ENCODE results near the gene RAB30.

RAB30 gene

GRCh38 chr11:83002053-83002452, 69.6 kb downstream of the RAB30 start:
- TF ChIP-seq CTCF (IDR thresholded peaks at IDR 0.05; ENCODE audit: poor library complexity, severe bottlenecking): no peak
- ATAC-seq (ENCODE audit: low read depth): no peak

GRCh38 chr11:83000381-83000780, 71.3 kb downstream of the RAB30 start:
- Histone ChIP-seq H3K27me3 (ENCODE audit: insufficient read depth, poor library complexity, severe bottlenecking) (no peaks in the 10 kb centered on the region), H3K4me3 (ENCODE audit: severe bottlenecking) (no peak overlapping the region), H3K9me3 (ENCODE audit: severe bottlenecking) (no peaks in the 10 kb centered on the region), H3K4me1 (ENCODE audit: insufficient read depth, poor library complexity, severe bottlenecking) (peaks cover 3% of the 10 kb centered on the region), H3K36me3 (ENCODE audit: low read depth) (no peaks in the 10 kb centered on the region), H3K27ac (ENCODE audit: poor library complexity, severe bottlenecking) (no peak overlapping the region)
- no peak for ATAC-seq (ENCODE audit: low read depth)
- DNase-seq (ENCODE audit: low spot score): no peak
- no peak for TF ChIP-seq CTCF (IDR thresholded peaks at IDR 0.05; ENCODE audit: poor library complexity, severe bottlenecking)

More at GRCh38 chr11:83002053-83002452, 69.6 kb downstream of the RAB30 start:
- Histone ChIP-seq H3K9me3 (ENCODE audit: severe bottlenecking) (no peaks in the 10 kb centered on the region), H3K4me3 (ENCODE audit: severe bottlenecking) (no peak overlapping the region), H3K27me3 (ENCODE audit: insufficient read depth, poor library complexity, severe bottlenecking) (no peaks in the 10 kb centered on the region), H3K27ac (ENCODE audit: poor library complexity, severe bottlenecking) (no peak overlapping the region), H3K36me3 (ENCODE audit: low read depth) (no peaks in the 10 kb centered on the region), H3K4me1 (ENCODE audit: insufficient read depth, poor library complexity, severe bottlenecking) (no peaks in the 10 kb centered on the region)
- DNase-seq (ENCODE audit: low spot score): no peak

- no peak for TF ChIP-seq CTCF (IDR thresholded peaks at IDR 0.05; ENCODE audit: poor library complexity, severe bottlenecking)
- no peak for ATAC-seq (ENCODE audit: low read depth)
These were observed 72.5 kb downstream of the RAB30 start for GRCh38 chr11:82999232-82999631.

GRCh38 chr11:82998697-82999096, 73.0 kb downstream of the RAB30 start:
- Histone ChIP-seq H3K27me3 (ENCODE audit: insufficient read depth, poor library complexity, severe bottlenecking) (no peaks in the 10 kb centered on the region), H3K4me1 (ENCODE audit: insufficient read depth, poor library complexity, severe bottlenecking) (peaks cover 3% of the 10 kb centered on the region), H3K36me3 (ENCODE audit: low read depth) (no peaks in the 10 kb centered on the region), H3K4me3 (ENCODE audit: severe bottlenecking) (no peak overlapping the region), H3K27ac (ENCODE audit: poor library complexity, severe bottlenecking) (no peak overlapping the region), H3K9me3 (ENCODE audit: severe bottlenecking) (no peaks in the 10 kb centered on the region)
- DNase-seq (ENCODE audit: low spot score) (no peak), ATAC-seq (ENCODE audit: low read depth) (no peak)
- no peak for TF ChIP-seq CTCF (IDR thresholded peaks at IDR 0.05; ENCODE audit: poor library complexity, severe bottlenecking)

More at GRCh38 chr11:82999232-82999631, 72.5 kb downstream of the RAB30 start:
- Histone ChIP-seq H3K27ac (ENCODE audit: poor library complexity, severe bottlenecking) (no peak overlapping the region), H3K27me3 (ENCODE audit: insufficient read depth, poor library complexity, severe bottlenecking) (no peaks in the 10 kb centered on the region), H3K4me3 (ENCODE audit: severe bottlenecking) (no peak overlapping the region), H3K4me1 (ENCODE audit: insufficient read depth, poor library complexity, severe bottlenecking) (peaks cover 3% of the 10 kb centered on the region), H3K9me3 (ENCODE audit: severe bottlenecking) (no peaks in the 10 kb centered on the region), H3K36me3 (ENCODE audit: low read depth) (no peaks in the 10 kb centered on the region)
- DNase-seq (ENCODE audit: low spot score): no peak

- Histone ChIP-seq H3K4me3 (ENCODE audit: severe bottlenecking) (no peak overlapping the region), H3K4me1 (ENCODE audit: insufficient read depth, poor library complexity, severe bottlenecking) (peaks cover 3% of the 10 kb centered on the region), H3K9me3 (ENCODE audit: severe bottlenecking) (no peaks in the 10 kb centered on the region), H3K36me3 (ENCODE audit: low read depth) (no peaks in the 10 kb centered on the region), H3K27ac (ENCODE audit: poor library complexity, severe bottlenecking) (peak overlapping the region; percentile 34), H3K27me3 (ENCODE audit: insufficient read depth, poor library complexity, severe bottlenecking) (no peaks in the 10 kb centered on the region)
- DNase-seq (ENCODE audit: low spot score) (no peak), ATAC-seq (ENCODE audit: low read depth) (peak; percentile 81)
- no peak for TF ChIP-seq CTCF (IDR thresholded peaks at IDR 0.05; ENCODE audit: poor library complexity, severe bottlenecking)
These were observed 74.6 kb downstream of the RAB30 start for GRCh38 chr11:82996966-82997606.
